HUES48 (cell line): ENCODE data around the gene C19orf53.

ENCODE experiments used
- H3K27ac ChIP-seq: one replicate; pipeline ENCODE4 v1.7.0; 2013; ENCODE audit warnings: low read depth, low read length, inconsistent platforms
- H3K27me3 ChIP-seq: 2 replicates; pipeline ENCODE4 v1.6.1; 2013; ENCODE audit warnings: mild to moderate bottlenecking, low read length; ENCODE audit not compliant: control insufficient read depth, insufficient read depth
- H3K36me3 ChIP-seq: 2 replicates; pipeline ENCODE4 v1.6.1; 2013; ENCODE audit warnings: low read length; ENCODE audit not compliant: control insufficient read depth, insufficient read depth
- H3K4me1 ChIP-seq: 2 replicates; pipeline ENCODE4 v1.6.1; 2013; ENCODE audit warnings: mild to moderate bottlenecking, low read length; ENCODE audit not compliant: control insufficient read depth, insufficient read depth
- H3K4me3 ChIP-seq: 2 replicates; pipeline ENCODE4 v1.5.1; 2013; ENCODE audit warnings: mild to moderate bottlenecking, low read depth, low read length
- H3K9ac ChIP-seq: 2 replicates; pipeline ENCODE4 v1.6.1; 2013; ENCODE audit warnings: mild to moderate bottlenecking, low read depth, low read length, moderate library complexity
- H3K9me3 ChIP-seq: 2 replicates; pipeline ENCODE4 v1.6.1; 2013; ENCODE audit warnings: low read length; ENCODE audit not compliant: control insufficient read depth, insufficient read depth

Gene C19orf53

GRCh38 chr19:13826652-13827235 lies 52.5 kb downstream of the C19orf53 start:
- Histone ChIP-seq H3K27ac (no peak overlapping the region), H3K36me3 (peaks cover 56% of the 10 kb centered on the region), H3K9ac (no peak overlapping the region), H3K4me3 (no peak overlapping the region), H3K4me1 (no peaks in the 10 kb centered on the region), H3K27me3 (no peaks in the 10 kb centered on the region), H3K9me3 (no peaks in the 10 kb centered on the region)

GRCh38 chr19:13827656-13828055 lies 53.4 kb downstream of the C19orf53 start:
- H3K27ac ChIP-seq, result no peak overlapping the region
- H3K36me3 ChIP-seq, result peaks cover 52% of the 10 kb centered on the region
- H3K9me3 ChIP-seq, result no peaks in the 10 kb centered on the region
- H3K9ac ChIP-seq, result no peak overlapping the region
- H3K4me1 ChIP-seq, result no peaks in the 10 kb centered on the region
- no peak overlapping the region for H3K4me3 ChIP-seq
- no peaks in the 10 kb centered on the region for H3K27me3 ChIP-seq
